Stimulated activated naive CD4-positive, alpha-beta T cell treated with Interleukin-2 at 50 U/mL for 16 hours (primary cell): ENCODE results near the gene IFI35.
A peak's percentile ranks its signal among the peaks of the same experiment; 100 is the strongest.
"Not testable (repeated sequence)": the region's sequence is repeated elsewhere in the genome, so short reads cannot be mapped to it uniquely, and the experiment has no call there.

Source experiments
- DNase-seq: peaks from one replicate; lab custom pipeline; 2025; lab: John Stamatoyannopoulos, UW

The IFI35 gene

GRCh38 chr17:43006639-43007551 lies at the start of gene IFI35:
Gene IFI35, plus strand, starts transcription at chr17:43006784. Its CDS starts 164 bp downstream, at chr17:43006948.
- peak; percentile 83 for DNase-seq

DNA sequence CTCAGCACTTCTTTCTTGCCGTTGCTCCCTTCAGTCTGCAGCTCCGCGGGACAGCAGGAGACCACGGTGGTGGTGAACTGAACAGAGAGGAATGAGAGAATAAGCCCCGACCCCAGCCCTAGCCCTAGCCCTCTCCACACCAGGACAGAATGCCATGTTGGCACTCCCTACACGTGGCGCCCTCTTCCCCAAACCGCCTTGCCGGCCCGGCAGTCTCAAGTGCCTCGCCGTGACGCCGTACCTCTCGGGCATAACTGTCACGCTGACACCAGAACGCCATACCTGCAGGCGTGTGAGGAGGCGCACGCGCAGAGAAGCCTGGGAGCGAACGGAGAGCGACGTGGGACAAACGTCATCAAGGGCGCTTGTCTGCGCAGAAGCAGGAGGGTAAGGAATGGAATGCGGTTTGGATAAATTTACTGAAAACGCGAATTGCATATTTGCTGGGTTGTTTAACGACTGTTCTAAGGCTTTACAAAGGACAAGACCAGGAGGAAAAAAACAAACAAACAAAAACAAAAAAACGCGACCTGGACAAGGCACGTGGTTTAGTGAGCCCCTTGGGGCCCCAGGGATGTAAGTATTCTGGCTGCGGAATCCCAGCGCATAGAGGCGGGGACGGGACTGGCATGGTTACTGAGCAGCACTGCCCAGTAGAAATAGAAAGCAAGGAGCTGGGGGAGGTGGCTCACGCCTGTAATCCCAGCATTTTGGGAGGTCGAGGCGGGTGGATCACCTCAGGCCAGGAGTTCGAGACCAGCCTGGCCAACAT lies 42.2 kb upstream of the IFI35 start, which contains the start of gene AARSD1:
Gene AARSD1 (minus strand): TSS at position 294 of the 772 bp plus-strand sequence. CDS start 14 bp downstream, at position 280.
- peak; percentile 90 for DNase-seq

DNA sequence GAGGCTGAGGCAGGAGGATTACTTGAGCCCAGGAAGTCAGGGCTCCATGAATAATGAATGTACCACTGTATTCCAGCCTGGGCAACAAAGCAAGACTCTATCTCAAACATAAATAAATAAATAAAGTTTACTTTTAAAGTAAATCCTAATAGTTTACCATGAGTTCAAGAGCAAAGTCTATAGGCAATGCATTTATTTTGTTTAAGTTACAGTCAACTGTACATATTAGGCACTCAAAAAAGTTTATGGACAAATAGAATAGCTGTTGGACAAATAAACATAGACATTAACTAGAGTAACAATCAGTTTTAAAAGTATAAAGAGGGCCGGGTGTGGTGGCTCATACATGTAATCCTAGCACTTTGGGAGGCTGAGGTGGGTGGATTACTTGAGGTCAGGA lies 38.7 kb upstream of the IFI35 start:
- no peak for DNase-seq

DNA sequence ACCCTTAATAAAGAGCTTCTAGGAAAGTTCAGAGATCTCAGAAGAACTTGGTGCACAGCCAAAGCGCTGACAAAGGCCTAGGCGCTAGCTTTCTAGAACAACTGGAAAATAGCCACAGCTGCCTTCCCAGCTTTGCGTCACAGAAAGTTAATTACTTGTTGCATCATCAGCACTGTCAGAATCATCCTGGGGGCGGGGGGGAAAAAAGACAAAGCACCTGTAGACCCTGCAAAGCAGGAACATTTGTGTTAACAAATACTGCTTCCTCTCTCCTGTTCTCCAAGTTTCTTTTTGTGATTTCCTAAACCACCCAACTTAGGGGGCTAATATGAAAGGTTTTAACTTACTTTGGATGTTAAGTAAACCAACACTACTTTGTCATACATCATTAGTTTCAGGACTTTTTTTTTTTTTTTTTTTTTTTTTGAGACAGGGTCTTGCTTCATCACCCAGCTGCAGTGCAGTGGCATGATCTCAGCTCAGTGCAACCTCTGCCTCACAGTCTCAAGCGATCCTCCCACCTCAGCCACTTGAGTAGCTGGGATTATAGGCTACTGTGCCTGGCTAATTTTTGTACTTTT lies 37.5 kb upstream of the IFI35 start:
- no peak for DNase-seq

GRCh38 chr17:42971589-42971988 lies 35.0 kb upstream of the IFI35 start:
- DNase-seq, result no peak

DNA sequence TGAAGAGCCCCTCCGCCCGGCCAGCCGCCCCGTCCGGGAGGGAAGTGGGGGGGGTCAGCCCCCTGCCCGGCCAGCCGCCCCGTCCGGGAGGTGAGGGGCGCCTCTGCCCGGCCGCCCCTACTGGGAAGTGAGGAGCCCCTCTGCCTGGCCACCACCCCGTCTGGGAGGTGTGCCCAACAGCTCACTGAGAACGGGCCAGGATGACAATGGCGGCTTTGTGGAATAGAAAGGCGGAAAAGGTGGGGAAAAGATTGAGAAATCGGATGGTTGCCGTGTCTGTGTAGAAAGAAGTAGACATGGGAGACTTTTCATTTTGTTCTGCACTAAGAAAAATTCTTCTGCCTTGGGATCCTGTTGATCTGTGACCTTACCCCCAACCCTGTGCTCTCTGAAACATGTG lies 33.3 kb upstream of the IFI35 start:
- DNase-seq, result not testable (repeated sequence)

DNA sequence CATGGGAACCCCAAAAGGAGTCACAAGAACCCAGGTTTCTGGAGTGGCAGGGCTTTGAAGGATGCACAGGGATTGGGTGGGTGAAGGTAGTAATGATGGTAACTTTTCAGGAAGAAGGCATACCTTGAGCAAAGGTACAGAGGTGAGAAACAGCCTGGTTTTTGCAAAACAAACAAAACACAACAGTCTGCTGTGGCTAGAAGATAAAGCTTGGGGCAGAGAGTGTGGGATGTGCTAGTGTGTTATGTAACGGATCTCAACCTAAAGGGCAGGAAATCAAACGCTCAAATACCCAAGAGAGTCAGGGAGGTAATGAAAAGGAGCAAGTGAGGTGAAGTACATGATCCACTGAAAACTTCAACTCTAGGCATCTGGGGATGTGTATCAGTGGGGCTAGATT lies 31.3 kb upstream of the IFI35 start:
- no peak for DNase-seq

GRCh38 chr17:42975701-42976100 lies 30.9 kb upstream of the IFI35 start:
- not testable (repeated sequence) for DNase-seq

- no peak for DNase-seq
Measured at GRCh38 chr17:42979511-42980273, 26.9 kb upstream of the IFI35 start, which contains the start of gene PTGES3L. Gene PTGES3L, minus strand, starts transcription at chr17:42980080. Its CDS starts 27 bp downstream, at chr17:42980053.

DNA sequence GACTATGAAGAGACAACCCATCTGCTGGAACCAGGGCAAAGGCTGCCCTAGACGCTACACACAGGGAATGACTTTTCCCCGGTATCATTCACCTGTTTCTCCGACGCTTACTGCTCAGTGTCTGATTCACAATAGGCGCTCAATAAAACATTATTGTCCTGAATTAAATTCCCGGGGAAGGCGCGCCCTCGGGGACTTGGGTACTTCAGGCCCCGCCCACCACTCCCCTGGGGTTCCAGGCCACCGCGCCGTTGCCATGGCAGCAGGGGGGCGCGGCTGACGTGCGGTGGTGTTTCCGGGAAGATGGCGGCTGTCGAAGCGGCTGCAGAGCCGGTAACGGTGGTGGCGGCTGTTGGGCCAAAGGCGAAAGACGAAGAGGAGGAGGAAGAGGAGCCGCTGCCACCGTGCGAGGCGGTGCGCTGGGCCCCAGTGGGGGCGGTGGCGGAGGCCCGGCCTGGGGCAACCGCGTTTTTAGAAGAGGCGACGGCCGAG lies 26.3 kb upstream of the IFI35 start, which contains the start of gene RUNDC1:
Gene RUNDC1 (plus strand): TSS at position 292 of the 492 bp plus-strand sequence. CDS start 12 bp downstream, at position 304.
- DNase-seq, result peak; percentile 88

- peak; percentile 65 for DNase-seq
Measured at GRCh38 chr17:42980766-42981397, 25.7 kb upstream of the IFI35 start.

DNA sequence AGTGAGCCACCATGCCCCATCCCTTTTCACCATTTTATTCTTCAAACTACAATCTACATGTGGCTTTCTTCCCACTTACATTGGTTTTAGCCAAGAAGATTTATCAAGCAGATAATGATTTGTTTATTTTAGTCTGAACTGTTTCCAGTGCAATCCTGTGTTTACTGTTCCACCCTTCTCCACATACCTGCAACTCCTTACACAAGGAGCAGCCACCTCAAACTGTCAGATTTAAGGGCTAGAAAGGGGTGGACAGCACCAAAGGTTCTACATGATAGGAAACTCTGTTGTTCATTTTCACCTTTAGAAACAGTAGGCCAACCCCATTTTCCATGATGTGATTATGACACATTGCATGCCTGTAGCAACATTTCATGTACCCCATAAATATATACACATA lies 24.3 kb upstream of the IFI35 start:
- DNase-seq, result no peak

GRCh38 chr17:42985225-42985624 lies 21.4 kb upstream of the IFI35 start:
- no peak for DNase-seq

DNA sequence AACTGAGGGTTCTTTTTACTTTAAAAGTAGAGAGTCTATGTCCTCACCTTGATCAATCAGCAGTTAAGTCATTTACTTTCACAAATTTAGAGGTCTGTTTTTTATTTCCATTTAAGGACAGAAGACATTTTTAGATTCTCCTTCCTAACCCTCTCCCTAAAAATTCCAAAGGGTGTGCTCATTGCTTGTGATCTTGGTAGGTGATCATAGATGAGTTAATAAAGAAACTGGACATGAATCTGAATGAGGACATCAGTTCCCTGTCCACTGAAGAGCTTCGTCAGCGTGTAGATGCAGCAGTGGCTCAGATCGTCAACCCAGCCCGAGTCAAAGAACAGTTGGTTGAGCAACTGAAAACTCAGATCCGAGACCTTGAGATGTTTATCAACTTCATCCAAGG lies 17.4 kb upstream of the IFI35 start:
- DNase-seq, result no peak

GRCh38 chr17:42989726-42990652 lies 16.6 kb upstream of the IFI35 start:
- DNase-seq, result no peak

- DNase-seq, result no peak
Measured at GRCh38 chr17:42991471-42991870, 15.1 kb upstream of the IFI35 start.

- no peak for DNase-seq
Measured at GRCh38 chr17:42992872-42993271, 13.7 kb upstream of the IFI35 start.

DNA sequence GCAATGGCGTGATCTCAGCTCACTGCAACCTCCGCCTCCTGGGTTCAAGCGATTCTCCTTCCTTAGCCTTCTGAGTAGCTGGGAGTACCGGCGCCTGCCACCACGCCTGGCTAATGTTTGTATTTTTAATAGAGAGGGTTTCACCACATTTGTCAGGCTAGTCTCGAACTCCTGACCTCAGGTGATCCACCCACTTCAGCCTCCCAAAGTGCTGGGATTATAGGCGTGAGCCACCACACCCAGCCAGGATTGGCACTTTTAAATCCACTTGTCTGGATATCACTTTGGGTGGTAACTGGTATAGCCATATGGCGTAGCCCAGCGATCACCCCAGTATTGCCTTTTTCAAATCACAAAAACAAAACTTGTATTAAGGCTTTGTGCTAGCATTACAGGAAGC lies 12.7 kb upstream of the IFI35 start:
- DNase-seq, result not testable (repeated sequence)

DNA sequence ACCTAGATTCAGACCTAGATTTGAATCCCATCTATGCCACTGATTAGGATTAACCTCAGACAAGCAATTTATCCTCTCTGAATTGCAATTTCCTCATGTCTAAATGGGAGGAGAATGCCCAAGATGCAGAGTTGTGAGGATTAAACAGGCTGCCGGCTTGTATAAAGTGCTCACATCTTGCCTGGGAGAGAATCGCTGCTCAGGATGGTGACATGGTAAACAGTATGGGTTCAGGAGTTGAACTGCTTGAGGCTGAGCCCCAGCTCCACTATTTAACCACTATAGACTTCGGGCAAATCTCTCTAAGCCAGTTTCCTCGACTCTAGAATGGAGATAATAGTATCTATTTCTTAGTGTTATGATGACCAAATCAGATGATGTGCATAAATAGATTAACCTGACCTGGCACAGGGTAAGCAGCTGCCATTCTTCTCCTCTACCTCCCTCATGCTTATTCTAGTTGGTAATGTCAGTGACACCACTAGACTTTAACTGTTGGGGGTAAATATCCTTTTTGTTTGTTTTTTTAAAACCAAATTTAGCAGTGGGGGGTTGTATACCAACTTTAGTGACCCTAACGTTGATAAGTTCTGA lies 9.1 kb upstream of the IFI35 start:
- no peak for DNase-seq
